Ascending aorta (tissue), 2 donors: ENCODE results near the gene HOXD12. TPM values are rescaled to one million over a fixed set of nuclear protein-coding genes. Genes with fewer than 3 reads are reported as not detected.

Experiments used
- DNase-seq, 2 donors: peaks; one replicate each; pipeline ENCODE4 v3.0.0-alpha.2; 2019; ENCODE audit warnings: low spot score in 2 of 2
- H3K27ac ChIP-seq, 2 donors: fragments of 200-600 bp; sonication (generic); one replicate each; pipeline ENCODE4 v1.5.1; 2016 to 2017; ENCODE audit warnings: mild to moderate bottlenecking in 1 of 2
- H3K27me3 ChIP-seq: fragments of 200-600 bp; sonication (generic); one replicate; pipeline ENCODE4 v1.5.1; 2017
- H3K36me3 ChIP-seq, 2 donors: fragments of 200-600 bp; sonication (generic); one replicate each; pipeline ENCODE4 v1.5.1; 2016
- H3K4me1 ChIP-seq, 2 donors: fragments of 200-600 bp; sonication (generic); one replicate each; pipeline ENCODE4 v1.5.1; 2016 to 2017; ENCODE audit warnings: mild to moderate bottlenecking in 1 of 2
- H3K4me3 ChIP-seq, 2 donors: fragments of 200-600 bp; sonication (generic); one replicate each; pipeline ENCODE4 v1.5.1; 2016 to 2017; ENCODE audit warnings: mild to moderate bottlenecking in 1 of 2
- H3K9me3 ChIP-seq, 2 donors: fragments of 200-600 bp; sonication (generic); one replicate each; pipeline ENCODE4 v1.5.1; 2016
- intact Hi-C: fragments of 100-400 bp; cut with DNase I; formaldehyde crosslinking; loops from one replicate; pipeline ENCODE4 v1.15.1; 2023
- total RNA-seq: library from RNA; depleted of rRNA; stranded (reverse); fragments of >200 nt; gene quantifications from one replicate; pipeline ENCODE4 v1.1.0, GENCODE V29; 2016
- TF ChIP-seq, protein P1 (sequence below), 3 experiments: fragments of 200-600 bp in 2 of 3; fragments of 450-650 bp in 1 of 3; sonication (generic) in 2 of 3; IDR thresholded peaks; one replicate each; pipeline ENCODE4 v1.5.1; 2016 to 2019; ENCODE audit warnings: antibody characterized with exemption in 3 of 3, mild to moderate bottlenecking in 1 of 3, moderate library complexity in 1 of 3

The HOXD12 gene
- total RNA-seq, 1 donor from 2014 or later: not detected

DNA sequence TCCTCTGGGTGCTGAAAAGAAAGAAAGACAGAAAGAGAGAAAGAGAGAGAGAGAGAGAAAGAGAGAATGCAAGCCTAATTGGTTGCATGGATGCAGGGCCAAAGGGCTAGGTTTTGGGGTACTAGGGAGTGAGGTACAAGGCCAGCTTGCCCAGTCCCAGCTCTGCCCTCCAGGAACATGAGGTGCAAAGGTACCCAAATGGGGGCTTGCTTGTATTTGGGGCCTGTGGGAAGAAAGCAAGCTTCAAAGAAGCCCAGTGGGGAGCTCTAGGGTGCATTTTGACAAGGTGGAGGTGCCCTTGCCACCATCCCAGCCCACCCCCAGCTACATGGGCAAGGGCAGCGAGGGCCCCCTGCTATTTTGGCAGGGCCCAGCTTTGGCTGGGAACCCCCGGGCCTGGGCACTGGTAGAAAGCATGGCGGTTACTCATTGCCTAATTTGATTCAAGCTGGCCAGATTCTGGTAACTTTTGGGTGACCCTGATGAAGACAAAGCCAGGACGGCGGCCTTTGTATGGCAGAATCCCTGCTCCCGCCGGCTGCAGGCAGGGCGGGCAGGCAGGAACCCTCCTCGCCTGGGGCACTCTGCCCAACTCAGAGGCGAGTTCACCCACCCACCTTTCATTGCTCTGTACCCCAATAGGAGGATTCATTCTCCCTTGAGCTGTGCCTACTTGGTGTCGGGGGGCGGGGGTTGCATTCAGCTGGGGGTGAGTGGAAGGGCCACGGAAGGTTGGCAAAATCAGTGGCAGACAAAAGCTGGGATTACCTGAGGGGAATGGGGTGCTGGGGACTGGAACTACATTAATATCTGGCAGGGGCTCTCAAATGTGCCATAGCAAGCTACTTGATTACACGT, 51.2 kb downstream of the HOXD12 start:
- no peaks in the 10 kb centered on the region for H3K9me3 ChIP-seq
- intact Hi-C loops: no loop called here
- H3K36me3 ChIP-seq: peaks cover 6 to 14% of the 10 kb centered on the region in 2 donors
- no peak overlapping the region for H3K27ac ChIP-seq
- no peak overlapping the region for H3K4me3 ChIP-seq
- no peak for DNase-seq
- TF ChIP-seq, protein P1, sequence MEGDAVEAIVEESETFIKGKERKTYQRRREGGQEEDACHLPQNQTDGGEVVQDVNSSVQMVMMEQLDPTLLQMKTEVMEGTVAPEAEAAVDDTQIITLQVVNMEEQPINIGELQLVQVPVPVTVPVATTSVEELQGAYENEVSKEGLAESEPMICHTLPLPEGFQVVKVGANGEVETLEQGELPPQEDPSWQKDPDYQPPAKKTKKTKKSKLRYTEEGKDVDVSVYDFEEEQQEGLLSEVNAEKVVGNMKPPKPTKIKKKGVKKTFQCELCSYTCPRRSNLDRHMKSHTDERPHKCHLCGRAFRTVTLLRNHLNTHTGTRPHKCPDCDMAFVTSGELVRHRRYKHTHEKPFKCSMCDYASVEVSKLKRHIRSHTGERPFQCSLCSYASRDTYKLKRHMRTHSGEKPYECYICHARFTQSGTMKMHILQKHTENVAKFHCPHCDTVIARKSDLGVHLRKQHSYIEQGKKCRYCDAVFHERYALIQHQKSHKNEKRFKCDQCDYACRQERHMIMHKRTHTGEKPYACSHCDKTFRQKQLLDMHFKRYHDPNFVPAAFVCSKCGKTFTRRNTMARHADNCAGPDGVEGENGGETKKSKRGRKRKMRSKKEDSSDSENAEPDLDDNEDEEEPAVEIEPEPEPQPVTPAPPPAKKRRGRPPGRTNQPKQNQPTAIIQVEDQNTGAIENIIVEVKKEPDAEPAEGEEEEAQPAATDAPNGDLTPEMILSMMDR (IDR thresholded peaks at IDR 0.05): no peak
- H3K4me1 ChIP-seq: no peaks in the 10 kb centered on the region
- no peaks in the 10 kb centered on the region for H3K27me3 ChIP-seq

DNA sequence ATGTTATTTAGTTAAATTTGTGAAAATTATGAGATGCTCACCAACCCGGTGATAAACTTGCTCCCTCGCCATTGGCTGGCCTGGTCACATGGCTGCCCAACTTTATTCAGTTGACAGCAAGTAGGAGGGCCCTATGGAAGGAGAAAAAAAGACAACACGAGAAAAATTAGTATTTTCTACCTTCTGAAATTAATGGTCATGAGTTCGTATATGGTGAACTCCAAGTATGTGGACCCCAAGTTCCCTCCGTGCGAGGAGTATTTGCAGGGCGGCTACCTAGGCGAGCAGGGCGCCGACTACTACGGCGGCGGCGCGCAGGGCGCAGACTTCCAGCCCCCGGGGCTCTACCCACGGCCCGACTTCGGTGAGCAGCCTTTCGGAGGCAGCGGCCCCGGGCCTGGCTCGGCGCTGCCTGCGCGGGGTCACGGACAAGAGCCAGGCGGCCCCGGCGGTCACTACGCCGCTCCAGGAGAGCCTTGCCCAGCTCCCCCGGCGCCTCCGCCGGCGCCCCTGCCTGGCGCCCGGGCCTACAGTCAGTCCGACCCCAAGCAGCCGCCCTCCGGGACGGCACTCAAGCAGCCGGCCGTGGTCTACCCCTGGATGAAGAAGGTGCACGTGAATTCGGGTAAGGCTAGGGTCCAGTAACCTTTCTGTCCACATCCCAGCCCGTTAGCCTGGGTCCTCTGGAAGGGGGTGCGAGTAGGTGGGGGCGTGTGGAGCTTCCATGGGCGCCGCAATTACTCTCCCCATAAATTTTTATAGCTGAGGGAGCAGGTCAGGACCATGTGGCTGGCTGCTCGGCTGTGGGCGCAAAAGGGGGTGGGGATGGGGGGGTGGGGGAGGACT, 52.1 kb downstream of the HOXD12 start, which contains the start of gene HOXD4:
TSS of gene HOXD4 (plus strand) at position 109 of the 846 bp plus-strand sequence. CDS start at position 193, 84 bp downstream.
- no peaks in the 10 kb centered on the region for H3K4me1 ChIP-seq
- peak in 1 of 2 donors; percentile 45 for DNase-seq
- TF ChIP-seq, protein P1 (IDR thresholded peaks at IDR 0.05): no peak
- H3K4me3 ChIP-seq: peak within 1 kb of the TSS in 1 of 2 donors; percentile 13
- intact Hi-C loops: no loop called here
- no peaks in the 10 kb centered on the region for H3K9me3 ChIP-seq
- H3K27me3 ChIP-seq: no peaks in the 10 kb centered on the region
- no peak within 1 kb of the TSS for H3K27ac ChIP-seq
- peaks cover 6 to 18% of the 10 kb centered on the region in 2 donors for H3K36me3 ChIP-seq

Other genes with a start within 250 kb of the HOXD12 start
- 7.1 TPM for gene LNPK, start 97.5 kb upstream of the HOXD12 start, total RNA-seq
- gene EVX2, start 15.8 kb upstream of the HOXD12 start, total RNA-seq: not detected
- not detected for gene HOXD13, start 7.1 kb upstream of the HOXD12 start, total RNA-seq
- not detected for gene HOXD11, start 7.5 kb downstream of the HOXD12 start, total RNA-seq
- gene HOXD10, start 17.0 kb downstream of the HOXD12 start, total RNA-seq: not detected
- gene HOXD9, start 22.9 kb downstream of the HOXD12 start, total RNA-seq: not detected
- gene HOXD8, start 29.9 kb downstream of the HOXD12 start, total RNA-seq: 19.8 TPM
- gene HOXD4, start 51.8 kb downstream of the HOXD12 start, total RNA-seq: 13.6 TPM
- 8.6 TPM for gene HOXD3, start 57.5 kb downstream of the HOXD12 start, total RNA-seq
- 9.8 TPM for gene HOXD1, start 88.9 kb downstream of the HOXD12 start, total RNA-seq
- 8.5 TPM for gene MTX2, start 169.6 kb downstream of the HOXD12 start, total RNA-seq